Measurements from ENCODE around the gene CNOT6.
"Not testable (repeated sequence)": the region's sequence is repeated elsewhere in the genome, so short reads cannot be mapped to it uniquely, and the experiment has no call there.

Gene CNOT6

DNA sequence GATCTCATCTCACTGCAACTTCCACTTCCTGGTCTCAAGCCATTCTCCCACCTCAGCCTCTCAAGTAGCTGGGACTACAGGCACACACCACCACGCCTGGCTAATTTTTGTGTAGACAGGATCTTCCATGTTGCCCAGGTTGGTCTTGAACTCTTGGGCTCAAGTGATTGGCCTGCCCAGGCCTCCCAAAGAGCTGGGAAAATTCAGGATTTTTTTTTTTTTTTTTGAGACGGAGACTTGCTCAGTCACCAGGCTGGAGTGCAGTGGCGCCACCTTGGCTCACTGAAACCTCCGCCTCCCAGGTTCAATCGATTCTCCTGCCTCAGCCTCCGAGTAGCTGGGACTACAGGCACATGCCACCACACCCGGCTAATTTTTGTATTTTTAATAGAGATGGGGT lies 21.8 kb downstream of the CNOT6 start:
- peaks cover 27% of the 10 kb centered on the region for H3K4me1 Mint-ChIP-seq (ENCODE audit: low read depth)
- H3K9me3 Mint-ChIP-seq; H3K4me3 Mint-ChIP-seq; H3K27ac Mint-ChIP-seq; H3K36me3 Mint-ChIP-seq (ENCODE audit: low read depth); intact Hi-C loops (cut with micrococcal nuclease); H3K27me3 Mint-ChIP-seq: not testable (repeated sequence)

DNA sequence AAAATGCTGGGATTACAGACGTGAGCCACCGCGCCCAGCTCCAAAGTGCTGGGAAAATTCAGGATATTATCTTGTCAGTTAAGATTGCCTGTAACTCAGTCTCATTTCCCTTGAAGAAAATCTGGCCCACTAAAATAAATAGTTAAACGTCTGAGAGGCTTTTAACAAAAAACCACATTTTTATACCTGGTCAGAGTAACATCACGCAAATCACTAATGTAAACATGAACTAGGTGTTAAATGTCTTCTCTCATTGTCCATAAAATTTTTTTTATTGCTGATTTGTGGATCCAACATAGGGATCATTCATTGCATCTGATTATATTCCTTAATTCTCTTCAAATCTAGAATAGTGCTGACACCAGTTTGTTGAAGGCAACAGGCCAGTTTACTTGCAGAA lies 22.3 kb downstream of the CNOT6 start:
- Mint-ChIP-seq H3K27me3 (no peaks in the 10 kb centered on the region), H3K36me3 (ENCODE audit: low read depth) (peaks cover 7% of the 10 kb centered on the region), H3K4me1 (ENCODE audit: low read depth) (peaks cover 31% of the 10 kb centered on the region), H3K9me3 (no peaks in the 10 kb centered on the region), H3K4me3 (no peak overlapping the region), H3K27ac (no peak overlapping the region)
- intact Hi-C loops (cut with micrococcal nuclease) = no loop called here

DNA sequence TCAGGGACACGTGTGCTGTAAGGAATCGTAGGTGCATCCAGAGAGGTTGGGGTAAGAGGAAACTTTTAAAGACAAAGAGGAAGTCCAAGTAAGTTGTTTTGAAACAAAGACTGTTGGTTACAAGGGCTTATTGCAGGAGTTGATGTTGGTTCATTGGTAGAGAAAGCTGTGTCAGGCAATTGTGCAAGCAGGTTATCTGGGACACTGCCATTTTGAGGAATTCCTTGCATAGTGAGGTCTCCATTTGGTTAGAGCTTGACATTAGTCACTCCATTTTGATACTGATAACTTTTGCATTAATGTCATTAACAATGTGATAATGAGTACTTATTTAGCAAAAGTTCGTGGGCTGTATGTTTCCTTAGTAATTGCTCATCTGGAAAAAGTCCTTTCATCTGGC lies 24.9 kb downstream of the CNOT6 start:
- Mint-ChIP-seq H3K36me3 (ENCODE audit: low read depth) (no peaks in the 10 kb centered on the region), H3K4me1 (ENCODE audit: low read depth) (peaks cover 49% of the 10 kb centered on the region), H3K4me3 (no peak overlapping the region), H3K27me3 (no peaks in the 10 kb centered on the region), H3K27ac (no peak overlapping the region), H3K9me3 (no peaks in the 10 kb centered on the region)
- intact Hi-C loops (cut with micrococcal nuclease) = no loop called here

DNA sequence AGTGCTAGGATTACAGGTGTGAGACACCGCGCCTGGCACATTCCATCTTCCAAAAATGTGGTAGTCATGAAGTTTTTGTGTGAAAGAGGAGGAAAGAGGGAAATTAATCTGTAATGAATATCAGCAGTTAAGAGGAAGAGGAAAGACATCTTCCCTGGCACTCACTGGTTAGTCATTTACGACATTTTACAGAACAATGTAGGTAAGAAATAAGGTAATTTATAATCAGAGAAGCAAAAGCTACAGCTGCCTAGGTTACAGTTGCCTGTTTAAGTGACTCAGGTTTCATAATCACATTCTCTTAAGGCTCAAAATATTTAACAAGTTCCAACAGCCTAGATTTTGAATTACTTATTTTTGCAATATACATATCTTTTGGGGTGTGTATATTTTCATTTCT lies 26.9 kb downstream of the CNOT6 start:
- Mint-ChIP-seq H3K4me1 (ENCODE audit: low read depth) (peaks cover 52% of the 10 kb centered on the region), H3K36me3 (ENCODE audit: low read depth) (no peaks in the 10 kb centered on the region), H3K27me3 (no peaks in the 10 kb centered on the region), H3K4me3 (no peak overlapping the region), H3K9me3 (no peaks in the 10 kb centered on the region), H3K27ac (no peak overlapping the region)
- intact Hi-C loops (cut with micrococcal nuclease) = no loop called here

DNA sequence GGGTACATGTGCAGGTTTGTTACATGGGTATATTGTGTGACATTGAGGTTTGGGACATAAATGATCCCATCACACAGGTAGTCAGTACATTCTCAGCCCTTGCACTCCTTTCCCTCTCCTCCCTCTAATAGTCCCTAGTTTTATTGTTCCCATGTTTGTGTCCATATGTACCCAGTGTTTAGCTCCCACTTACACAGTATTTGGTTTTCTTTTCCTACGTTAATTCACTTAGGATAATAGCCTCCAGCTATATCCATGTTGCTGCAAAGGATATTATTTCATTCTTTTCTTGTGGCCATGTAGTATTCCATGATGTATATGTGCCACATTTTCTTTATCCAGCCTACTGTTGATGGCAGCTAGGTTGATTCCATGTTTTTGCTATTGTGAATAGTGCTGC lies 27.4 kb downstream of the CNOT6 start:
- H3K9me3 Mint-ChIP-seq = no peaks in the 10 kb centered on the region
- intact Hi-C loops (cut with micrococcal nuclease) = no loop called here
- H3K4me3 Mint-ChIP-seq = no peak overlapping the region
- peaks cover 56% of the 10 kb centered on the region for H3K4me1 Mint-ChIP-seq (ENCODE audit: low read depth)
- no peak overlapping the region for H3K27ac Mint-ChIP-seq
- no peaks in the 10 kb centered on the region for H3K36me3 Mint-ChIP-seq (ENCODE audit: low read depth)
- no peaks in the 10 kb centered on the region for H3K27me3 Mint-ChIP-seq

DNA sequence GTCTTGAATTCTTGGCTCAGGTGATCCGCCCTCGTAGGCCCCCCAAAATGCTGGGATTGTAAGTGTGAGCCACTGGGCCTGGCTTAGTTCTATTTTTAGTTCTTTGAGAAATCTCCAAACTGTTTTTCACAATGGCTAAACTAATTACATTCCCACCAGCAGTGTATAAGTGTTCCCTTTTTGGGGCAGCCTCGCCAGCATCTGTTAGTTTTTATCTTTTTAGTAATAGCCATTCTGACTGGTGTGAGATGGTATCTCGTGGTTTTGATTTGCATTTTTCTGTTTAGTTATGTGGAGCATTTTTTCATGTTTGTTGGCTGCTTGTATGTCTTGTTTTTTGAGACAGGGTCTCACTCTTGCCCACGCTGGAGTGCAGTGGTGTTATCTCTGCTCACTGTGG lies 28.2 kb downstream of the CNOT6 start:
- H3K4me1 Mint-ChIP-seq (ENCODE audit: low read depth) = peaks cover 56% of the 10 kb centered on the region
- no peaks in the 10 kb centered on the region for H3K36me3 Mint-ChIP-seq (ENCODE audit: low read depth)
- no peak overlapping the region for H3K27ac Mint-ChIP-seq
- intact Hi-C loops (cut with micrococcal nuclease) = no loop called here
- H3K4me3 Mint-ChIP-seq = no peak overlapping the region
- H3K9me3 Mint-ChIP-seq = no peaks in the 10 kb centered on the region
- H3K27me3 Mint-ChIP-seq = no peaks in the 10 kb centered on the region

DNA sequence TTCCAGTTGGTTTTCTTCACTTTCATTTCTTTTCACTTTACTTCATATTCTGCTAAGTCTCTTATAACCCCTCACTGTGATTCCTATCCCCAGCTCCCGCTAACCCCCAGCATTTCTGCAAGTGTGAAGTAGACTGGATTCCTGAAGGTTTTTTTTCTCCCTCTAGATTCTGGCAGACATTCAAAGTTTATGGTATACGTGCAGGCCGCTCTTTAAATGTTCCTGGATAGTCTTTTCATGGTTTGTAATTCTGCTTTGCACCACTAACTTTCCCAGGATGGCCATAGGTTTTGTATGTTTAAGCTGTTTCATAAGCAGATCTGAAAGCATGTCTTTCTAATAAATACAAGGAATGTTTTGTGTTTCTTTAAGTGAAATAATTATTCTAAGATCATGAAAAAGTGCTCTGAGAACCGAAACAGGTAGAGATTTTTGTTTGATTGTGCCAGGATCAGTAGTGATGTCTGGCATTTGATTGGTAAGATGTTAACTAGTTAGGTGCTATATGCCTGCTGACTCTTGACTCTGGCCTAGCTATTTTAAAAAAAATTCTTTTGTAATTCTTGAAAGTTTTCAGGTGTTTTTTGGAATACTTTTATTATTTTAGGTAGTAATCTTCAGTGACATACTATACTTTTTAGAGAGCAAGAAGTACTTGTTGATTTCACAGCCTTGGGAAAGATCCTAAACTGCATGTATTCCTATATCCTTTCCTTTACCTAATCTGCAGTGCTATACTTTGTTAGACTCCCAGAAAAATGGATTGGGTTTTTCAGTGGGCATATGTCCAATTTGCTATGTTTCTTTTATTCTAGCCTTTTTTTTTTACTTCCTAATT lies 29.7 kb downstream of the CNOT6 start:
- Mint-ChIP-seq H3K36me3 (ENCODE audit: low read depth) (peaks cover under 1% of the 10 kb centered on the region), H3K9me3 (no peaks in the 10 kb centered on the region), H3K27me3 (no peaks in the 10 kb centered on the region), H3K4me3 (no peak overlapping the region), H3K27ac (no peak overlapping the region), H3K4me1 (ENCODE audit: low read depth) (peaks cover 51% of the 10 kb centered on the region)
- intact Hi-C loops (cut with micrococcal nuclease) = no loop called here

DNA sequence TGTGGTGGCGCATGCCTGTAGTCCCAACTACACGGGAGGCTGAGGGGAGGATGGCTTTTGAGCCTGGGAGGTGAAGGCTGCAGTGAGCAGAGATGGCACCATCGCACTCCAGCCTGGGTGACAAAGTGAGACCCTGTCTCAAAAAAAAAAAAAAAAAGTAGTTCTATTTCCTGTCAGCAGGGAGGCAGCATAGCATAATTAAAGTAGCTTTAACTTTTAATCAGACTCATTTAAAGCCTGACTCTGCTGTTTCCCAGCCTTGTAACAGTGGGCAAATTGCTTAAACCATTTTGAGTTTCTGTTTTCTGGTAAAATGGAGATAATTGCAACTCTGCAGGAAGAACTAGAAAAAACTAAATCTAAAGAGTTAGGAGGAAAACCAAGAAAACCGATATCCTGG lies 31.2 kb downstream of the CNOT6 start:
- no peaks in the 10 kb centered on the region for H3K9me3 Mint-ChIP-seq
- peaks cover 46% of the 10 kb centered on the region for H3K4me1 Mint-ChIP-seq (ENCODE audit: low read depth)
- no peaks in the 10 kb centered on the region for H3K27me3 Mint-ChIP-seq
- intact Hi-C loops (cut with micrococcal nuclease) = no loop called here
- H3K36me3 Mint-ChIP-seq (ENCODE audit: low read depth) = peaks cover 16% of the 10 kb centered on the region
- H3K27ac Mint-ChIP-seq = no peak overlapping the region
- H3K4me3 Mint-ChIP-seq = no peak overlapping the region

DNA sequence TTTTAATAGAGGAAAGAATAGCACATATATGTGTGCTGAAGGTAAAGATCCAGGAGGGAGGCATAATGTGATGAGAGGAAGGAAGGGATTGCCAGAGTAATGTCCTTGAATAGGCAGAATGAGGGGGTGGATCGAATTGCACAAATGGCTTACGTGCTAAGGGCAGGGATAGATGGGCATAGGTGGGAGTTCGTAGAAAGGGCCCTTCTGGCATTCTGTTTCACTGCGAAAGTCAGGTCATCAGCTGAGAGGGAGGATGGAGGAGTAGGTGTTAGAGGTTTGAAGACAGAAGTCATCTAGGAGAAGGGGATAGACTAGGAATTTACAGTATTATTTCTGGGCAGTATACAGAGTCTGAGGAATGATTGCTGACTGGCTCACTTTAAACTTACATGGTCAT lies 32.1 kb downstream of the CNOT6 start:
- H3K27me3 Mint-ChIP-seq = no peaks in the 10 kb centered on the region
- peaks cover 41% of the 10 kb centered on the region for H3K4me1 Mint-ChIP-seq (ENCODE audit: low read depth)
- no peak overlapping the region for H3K4me3 Mint-ChIP-seq
- peaks cover 24% of the 10 kb centered on the region for H3K36me3 Mint-ChIP-seq (ENCODE audit: low read depth)
- peak overlapping the region; percentile 9 for H3K27ac Mint-ChIP-seq
- H3K9me3 Mint-ChIP-seq = no peaks in the 10 kb centered on the region
- intact Hi-C loops (cut with micrococcal nuclease) = no loop called here

DNA sequence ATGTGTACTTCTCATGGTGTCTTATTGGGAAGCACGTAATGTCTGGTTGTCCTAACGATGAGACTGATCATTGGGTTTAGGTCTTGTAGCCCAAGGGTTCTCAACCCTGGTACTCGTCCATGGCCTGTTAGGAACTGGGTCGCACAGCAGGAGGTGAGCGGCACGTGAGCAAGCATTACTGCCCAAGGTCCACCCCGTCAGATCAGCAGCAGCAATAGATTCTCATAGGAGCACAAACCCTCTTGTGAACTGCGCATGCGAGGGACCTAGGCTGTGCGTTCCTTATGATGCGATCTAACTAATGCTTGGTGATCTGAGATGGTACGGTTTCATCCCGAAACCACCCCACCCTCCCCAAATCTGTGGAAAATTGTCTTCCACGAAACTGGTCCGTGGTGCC lies 33.5 kb downstream of the CNOT6 start:
- no peaks in the 10 kb centered on the region for H3K27me3 Mint-ChIP-seq
- H3K9me3 Mint-ChIP-seq = no peaks in the 10 kb centered on the region
- H3K4me3 Mint-ChIP-seq = no peak overlapping the region
- peaks cover 27% of the 10 kb centered on the region for H3K4me1 Mint-ChIP-seq (ENCODE audit: low read depth)
- intact Hi-C loops (cut with micrococcal nuclease) = no loop called here
- no peak overlapping the region for H3K27ac Mint-ChIP-seq
- peaks cover 38% of the 10 kb centered on the region for H3K36me3 Mint-ChIP-seq (ENCODE audit: low read depth)

DNA sequence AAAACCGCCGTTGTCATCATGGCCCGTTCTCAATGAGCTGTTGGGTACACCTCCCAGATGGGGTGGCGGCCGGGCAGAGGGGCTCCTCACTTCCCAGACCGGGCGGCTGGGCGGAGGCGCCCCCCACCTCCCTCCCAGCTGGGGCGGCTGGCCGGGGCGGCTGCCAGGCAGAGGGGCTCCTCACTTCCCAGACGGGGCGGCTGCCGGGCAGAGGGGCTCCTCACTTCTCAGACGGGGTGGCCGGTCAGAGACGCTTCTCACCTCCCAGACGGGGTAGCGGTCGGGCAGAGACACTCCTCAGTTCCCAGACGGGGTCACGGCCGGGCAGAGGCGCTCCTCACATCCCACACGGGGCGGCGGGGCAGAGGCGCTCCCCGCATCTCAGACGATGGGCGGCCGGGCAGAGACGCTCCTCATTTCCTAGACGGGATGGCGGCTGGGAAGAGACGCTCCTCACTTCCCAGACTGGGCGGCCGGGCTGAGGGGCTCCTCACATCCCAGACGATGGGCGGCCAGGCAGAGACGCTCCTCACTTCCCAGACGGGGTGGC lies 36.9 kb downstream of the CNOT6 start:
- peaks cover 64% of the 10 kb centered on the region for H3K36me3 Mint-ChIP-seq (ENCODE audit: low read depth)
- intact Hi-C loops (cut with micrococcal nuclease); H3K27me3 Mint-ChIP-seq: not testable (repeated sequence)

DNA sequence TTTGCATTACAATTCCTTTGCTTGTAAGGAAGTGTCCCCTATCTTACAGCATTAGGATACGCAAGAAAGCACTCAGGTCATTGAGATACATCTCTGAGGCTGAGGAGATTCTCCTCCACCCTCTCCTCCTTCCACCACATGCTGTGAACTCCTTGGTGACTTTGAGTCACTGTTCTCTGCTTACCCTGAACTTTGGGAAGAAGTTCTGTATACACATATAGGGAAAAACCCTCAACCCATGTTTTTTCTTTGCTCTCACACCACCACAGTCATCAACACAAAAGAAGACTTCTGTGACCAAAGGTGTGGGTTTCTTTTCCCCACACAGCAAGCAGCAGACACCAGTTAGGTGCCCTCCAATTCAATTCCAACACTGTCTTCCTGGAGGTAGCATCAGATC lies 38.1 kb downstream of the CNOT6 start:
- Mint-ChIP-seq H3K4me3 (no peak overlapping the region), H3K36me3 (ENCODE audit: low read depth) (peaks cover 74% of the 10 kb centered on the region)

More for the DNA sequence above, 36.9 kb downstream of the CNOT6 start:
- H3K4me1 Mint-ChIP-seq (ENCODE audit: low read depth); H3K27ac Mint-ChIP-seq; H3K9me3 Mint-ChIP-seq; H3K4me3 Mint-ChIP-seq: not testable (repeated sequence)

DNA sequence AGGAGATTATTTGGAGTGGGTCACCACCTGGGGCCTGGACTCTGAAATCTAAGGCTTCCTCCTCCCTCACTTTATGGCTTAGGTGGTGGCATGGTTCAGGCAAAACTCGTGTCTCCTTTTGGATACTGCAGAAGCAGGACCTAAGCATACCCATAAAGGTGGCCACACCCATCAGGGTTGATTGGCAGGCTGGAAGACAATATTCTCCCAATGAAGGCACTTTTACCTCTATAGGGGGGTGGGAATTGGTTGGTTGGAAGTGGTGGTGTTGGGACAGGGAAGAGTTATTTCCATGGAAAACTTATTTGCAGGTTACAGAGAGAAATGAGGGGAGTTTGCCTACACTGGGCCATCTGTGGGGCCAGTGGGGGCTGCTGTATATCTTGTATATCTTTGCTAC lies 39.7 kb downstream of the CNOT6 start:
- no peaks in the 10 kb centered on the region for H3K27me3 Mint-ChIP-seq
- H3K4me3 Mint-ChIP-seq = no peak overlapping the region
- intact Hi-C loops (cut with micrococcal nuclease) = no loop called here
- H3K9me3 Mint-ChIP-seq = no peaks in the 10 kb centered on the region
- H3K4me1 Mint-ChIP-seq (ENCODE audit: low read depth) = no peaks in the 10 kb centered on the region
- peaks cover 82% of the 10 kb centered on the region for H3K36me3 Mint-ChIP-seq (ENCODE audit: low read depth)
- H3K27ac Mint-ChIP-seq = no peak overlapping the region

More for the DNA sequence above, 38.1 kb downstream of the CNOT6 start:
- intact Hi-C loops (cut with micrococcal nuclease) = no loop called here
- no peaks in the 10 kb centered on the region for H3K9me3 Mint-ChIP-seq
- no peaks in the 10 kb centered on the region for H3K4me1 Mint-ChIP-seq (ENCODE audit: low read depth)
- H3K27ac Mint-ChIP-seq = no peak overlapping the region
- H3K27me3 Mint-ChIP-seq = no peaks in the 10 kb centered on the region

DNA sequence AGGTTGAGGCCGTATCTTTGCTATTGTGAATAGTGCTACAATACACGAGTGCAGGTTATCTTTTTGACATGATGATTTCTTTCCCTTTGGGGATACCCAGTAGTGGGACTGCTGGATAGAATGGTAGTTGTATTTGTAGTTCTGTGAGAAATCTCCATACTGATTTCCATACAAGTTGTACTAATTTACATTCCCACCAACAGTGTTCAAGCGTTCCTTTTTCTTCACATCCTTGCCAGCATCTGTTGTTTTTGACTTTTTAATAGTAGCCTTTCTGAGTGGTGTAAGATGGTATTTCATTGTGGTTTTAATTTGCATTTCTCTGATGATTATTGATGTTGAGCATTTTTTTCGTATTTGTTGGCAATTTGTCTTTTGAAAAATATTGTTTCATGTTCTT lies 41.4 kb downstream of the CNOT6 start:
- H3K9me3 Mint-ChIP-seq = no peaks in the 10 kb centered on the region
- no peak overlapping the region for H3K4me3 Mint-ChIP-seq
- H3K4me1 Mint-ChIP-seq (ENCODE audit: low read depth) = peaks cover 5% of the 10 kb centered on the region
- H3K27me3 Mint-ChIP-seq = no peaks in the 10 kb centered on the region
- intact Hi-C loops (cut with micrococcal nuclease) = no loop called here
- no peak overlapping the region for H3K27ac Mint-ChIP-seq
- peaks cover 71% of the 10 kb centered on the region for H3K36me3 Mint-ChIP-seq (ENCODE audit: low read depth)
